ENCODE measurements around the gene CACNA2D4.

Gene CACNA2D4

DNA sequence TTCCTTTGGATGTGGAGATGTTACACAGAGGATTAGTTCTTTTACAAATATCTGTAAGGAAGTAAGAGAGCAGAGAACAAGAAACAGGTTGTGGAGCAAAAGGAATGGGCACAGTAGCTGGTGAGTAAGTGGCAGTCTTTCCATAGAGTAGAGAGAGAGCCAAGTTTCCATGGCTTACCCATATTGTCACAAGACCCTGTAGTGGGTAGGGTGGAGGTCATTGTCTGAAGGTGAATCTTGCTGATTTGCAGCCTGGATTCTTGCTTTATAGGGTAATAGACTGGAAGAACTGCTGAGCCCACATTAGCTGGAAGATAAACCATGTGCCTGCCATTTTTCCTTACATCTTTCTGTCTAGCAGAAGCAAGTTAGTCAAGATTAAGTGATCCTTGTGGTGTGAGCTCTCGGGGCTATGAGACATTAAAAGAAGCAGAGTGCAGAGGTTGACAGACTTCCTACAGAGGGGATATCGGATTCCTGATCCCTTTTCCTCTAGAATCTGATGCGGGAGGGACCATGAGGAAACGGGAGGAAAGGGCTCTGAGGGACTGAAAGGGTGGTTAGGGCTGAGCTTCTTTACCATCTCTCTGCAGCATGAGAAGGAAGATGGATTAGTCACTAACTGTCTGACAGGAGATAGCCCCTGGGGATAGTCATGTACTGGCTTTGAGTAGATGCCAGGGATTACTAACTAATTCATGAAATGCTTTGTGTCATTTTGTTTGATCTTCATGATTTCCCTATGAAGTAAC, 142.1 kb downstream of the CACNA2D4 start:
- no peak for DNase-seq (ENCODE audit: low spot score)

DNA sequence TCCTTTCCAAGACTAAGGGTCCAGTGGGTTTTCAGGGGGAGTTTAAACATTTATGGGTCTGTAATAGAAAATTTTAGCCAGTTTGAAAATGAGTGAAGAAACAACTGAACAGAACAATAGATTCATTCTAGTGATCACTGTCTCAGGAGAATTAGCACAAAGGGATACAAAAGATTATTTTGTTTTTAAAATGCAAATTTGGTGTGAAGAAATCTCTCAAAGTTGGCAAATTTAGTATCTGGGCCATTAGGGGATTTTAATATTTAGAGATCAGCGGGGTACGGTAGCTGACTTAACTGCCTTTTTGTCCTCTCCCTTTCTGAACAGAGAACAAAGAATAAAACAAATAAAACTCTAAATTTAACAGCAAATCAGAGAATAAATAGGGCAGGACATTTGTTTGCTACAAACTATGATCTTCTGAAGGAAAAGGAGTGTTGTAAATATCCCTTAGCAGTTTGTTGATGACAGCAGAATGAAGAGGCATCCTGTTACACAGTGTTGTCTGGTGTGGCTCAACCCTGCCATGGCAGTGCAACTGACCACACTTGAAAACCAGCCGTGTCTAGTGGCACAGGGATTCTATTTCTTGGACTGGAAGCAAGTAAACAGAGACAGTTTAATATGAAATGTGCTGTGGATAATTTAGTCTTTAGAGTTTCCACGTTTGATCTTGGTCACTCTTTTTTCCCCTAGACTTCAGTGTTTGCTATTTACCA, 144.4 kb downstream of the CACNA2D4 start:
- no peak for DNase-seq (ENCODE audit: low spot score)

DNA sequence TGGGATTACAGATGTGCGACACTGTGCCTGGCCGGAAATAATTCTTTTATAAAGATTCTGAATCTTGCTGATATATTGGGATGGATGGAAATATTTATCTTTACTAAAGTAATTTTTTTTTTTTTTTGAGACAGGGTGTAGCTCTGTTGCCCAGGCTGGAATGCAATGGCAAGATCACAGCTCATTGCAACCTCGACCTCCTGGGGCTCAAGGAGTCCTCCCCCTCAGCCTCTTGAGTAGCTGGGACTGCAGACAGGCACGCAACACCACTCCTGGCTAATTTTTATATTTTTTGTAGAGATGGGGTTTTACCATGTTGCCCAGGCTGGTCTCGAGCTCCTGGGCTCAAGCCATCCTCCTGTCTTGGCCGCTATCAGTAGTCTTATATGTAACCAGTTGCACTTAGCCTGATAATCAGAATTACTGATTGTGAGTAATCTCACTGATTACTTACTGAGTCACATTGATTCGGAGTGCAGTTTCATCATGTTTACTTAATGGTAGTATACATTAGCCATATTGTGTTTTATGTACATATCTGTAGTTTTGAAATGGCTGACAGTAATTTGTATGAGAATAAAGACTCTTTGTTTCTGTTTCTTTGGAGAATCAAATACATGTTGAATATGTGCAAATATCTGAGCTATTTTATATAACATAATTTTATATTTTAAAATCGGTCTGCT, 148.5 kb downstream of the CACNA2D4 start:
- DNase-seq (ENCODE audit: low spot score), result no peak

DNA sequence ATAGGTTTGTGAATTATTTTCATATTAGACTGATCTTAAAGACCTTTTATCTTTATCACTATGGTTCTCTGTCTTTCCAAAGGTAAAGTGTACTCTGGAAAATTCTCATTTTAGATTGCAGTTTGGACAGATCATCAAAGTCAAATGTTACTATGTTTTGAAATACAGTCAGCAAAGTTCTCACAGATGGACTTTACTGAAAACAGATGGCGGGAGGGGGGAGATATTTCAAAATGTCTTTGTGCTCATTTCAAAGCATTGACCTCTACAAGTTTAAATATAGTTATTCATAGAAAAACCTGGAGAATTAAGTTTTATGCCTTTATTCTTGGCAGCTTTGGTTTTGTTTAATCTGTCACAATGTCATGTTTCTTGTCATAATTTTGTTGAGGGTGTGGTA, 149.8 kb downstream of the CACNA2D4 start:
- DNase-seq (ENCODE audit: low spot score), result no peak

DNA sequence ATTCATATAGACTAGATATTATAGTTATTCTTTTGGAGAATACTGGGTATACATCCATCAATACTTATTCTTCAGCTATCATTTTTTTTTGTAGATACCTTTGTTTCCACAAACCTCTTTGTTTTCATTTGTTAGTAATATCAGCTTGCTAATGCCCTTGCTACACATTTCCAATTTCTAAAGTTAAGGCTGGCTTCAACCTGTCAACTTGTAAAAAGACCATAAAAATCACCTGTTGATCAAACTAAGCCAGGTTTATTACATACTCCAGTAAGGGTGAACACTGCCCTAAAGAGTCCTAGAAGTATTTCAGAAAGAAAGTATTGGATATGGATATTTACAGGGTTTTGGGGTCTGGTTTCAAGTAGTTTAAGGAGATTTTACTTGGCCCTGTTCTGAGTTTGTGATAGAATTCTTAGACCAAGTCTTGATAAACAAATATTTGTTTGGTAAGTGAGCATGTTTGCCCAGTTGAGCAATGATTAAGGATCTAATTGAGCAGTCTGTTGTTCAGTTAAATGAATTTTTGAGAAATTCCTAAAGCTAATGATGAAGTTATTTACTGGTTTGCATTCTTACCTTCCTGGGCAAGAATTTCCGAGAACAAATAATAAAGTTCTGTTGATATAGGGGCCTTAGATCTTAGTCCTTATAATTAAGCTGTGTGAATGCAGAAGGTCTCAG, 150.9 kb downstream of the CACNA2D4 start:
- DNase-seq (ENCODE audit: low spot score), result no peak

DNA sequence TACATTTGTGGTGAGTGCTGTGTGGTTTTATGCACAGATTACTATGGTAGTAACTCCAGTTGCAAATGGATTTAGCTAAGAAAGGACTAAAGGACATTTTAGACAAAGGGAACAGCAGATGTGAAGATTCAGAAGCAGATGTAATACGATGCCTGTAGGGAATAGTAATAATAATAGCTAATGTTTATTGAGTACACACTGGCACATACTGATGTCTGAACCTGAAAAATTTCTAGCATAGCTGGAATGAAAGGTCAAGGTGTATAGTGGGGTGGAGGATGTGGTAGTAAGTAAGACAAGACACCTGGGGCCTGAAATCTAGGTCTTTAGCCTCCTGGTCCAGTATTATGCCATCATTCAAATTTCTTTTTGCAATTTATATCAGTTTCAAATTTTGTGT, 152.3 kb downstream of the CACNA2D4 start:
- DNase-seq (ENCODE audit: low spot score), result no peak

DNA sequence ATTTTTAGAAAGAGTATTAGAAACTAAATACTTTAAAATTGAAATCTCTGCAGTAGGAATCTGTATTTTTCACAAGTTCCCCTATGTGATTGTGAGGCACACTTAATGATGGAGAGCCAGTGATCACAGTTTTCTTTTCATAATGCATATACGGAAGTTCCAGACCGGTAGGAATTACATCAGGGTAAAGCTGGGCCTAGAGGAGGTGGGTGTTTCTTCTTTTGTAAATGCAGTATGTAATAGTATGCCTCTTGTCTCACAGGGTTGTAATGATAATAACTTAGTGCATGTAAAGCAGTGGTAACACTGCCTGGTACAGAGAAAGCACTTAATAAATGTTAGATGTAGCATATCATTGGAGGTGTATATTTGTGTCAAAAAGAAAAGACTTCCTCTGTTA, 155.3 kb downstream of the CACNA2D4 start:
- DNase-seq (ENCODE audit: low spot score), result no peak

DNA sequence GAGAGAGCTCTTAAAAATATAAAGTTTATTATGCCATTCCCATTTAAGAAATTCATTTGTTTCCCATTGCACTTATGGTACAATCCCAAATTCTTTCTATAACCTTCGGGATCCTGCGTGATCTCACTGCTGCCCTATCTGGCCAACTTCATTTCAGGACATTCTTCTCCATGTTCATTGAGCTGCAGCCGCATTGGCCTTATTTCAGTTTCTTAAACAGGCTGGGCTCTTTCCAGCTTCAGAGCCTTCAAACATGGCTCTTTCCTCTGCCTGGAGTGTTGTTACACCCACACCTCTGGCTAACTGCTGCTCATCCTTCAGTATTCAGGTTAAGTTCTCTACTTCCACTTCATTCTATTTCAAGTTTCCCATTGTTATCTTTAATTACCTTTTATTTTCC, 156.6 kb downstream of the CACNA2D4 start:
- no peak for DNase-seq (ENCODE audit: low spot score)

DNA sequence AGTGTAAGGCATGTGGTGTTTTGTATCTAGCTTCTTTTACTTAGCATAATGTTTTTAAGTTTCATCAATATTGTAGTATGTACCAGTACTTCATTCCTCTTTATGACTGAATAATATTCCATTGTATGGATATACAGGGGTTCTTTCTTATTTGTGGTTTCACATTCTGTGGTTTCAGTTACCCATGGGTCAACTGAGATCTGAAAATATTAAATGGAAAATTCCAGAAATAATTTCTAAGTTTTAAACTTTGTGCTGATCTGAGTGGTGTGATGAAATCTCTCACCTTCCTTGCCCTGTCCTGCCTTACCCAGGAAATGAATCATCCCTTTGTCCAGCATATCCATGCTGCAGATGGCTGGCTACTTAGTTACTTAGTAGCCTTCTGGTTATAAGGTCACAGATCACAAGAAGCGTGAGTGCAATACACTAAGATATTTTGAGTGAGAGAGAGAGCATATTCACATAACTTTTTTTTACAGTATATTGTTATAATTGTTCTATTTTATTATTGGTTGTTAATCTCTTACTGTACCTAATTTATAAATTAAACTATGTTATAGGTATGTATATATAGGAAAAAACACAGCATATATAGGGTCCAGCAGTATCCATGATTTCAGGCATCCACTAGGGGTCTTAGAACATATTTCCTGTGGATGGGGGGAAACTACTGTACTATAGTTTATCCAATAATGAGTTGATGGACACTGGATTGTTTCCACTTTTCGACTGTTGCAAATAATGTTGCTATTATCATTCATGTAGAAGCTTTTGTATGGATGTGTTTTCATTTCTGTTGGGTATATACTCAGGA, 157.7 kb downstream of the CACNA2D4 start:
- no peak for DNase-seq (ENCODE audit: low spot score)

DNA sequence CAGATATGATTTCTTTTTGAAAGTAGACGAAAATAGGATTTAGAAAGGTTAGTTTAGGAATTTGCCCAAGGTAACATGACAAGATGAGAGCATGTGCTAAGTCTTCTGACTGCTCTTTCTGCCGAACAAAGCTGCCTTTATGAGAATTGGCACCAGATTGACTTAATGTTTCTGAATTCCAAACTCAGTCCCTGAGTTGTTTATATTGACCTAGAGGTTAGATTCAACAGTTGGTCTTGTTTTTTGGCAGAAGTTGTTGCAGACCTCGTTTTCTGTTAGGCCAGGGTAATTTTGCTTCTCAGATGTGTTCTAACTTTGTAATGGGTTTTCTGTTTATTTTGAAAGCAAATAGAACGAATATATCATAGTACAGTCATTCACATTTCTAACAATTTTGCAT, 159.6 kb downstream of the CACNA2D4 start:
- no peak for DNase-seq (ENCODE audit: low spot score)

DNA sequence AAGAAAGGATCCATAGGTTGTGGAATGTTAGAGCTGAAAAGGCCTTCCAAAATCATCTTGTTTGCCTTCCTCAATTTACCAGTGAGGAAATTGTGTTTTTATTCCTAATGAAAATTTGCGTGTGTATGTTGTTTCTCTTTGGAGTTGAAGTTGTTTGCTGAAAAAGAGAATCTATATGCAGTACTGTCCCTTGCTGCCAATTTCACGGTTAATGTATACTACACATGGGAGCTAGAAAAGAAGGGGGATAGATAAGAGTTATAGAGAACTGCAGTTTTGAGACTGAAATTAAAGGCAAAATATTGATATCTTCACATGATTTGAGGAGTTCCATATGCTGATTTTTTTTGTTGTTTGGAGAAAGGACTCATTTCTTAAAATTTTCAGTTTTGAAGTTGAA, 160.1 kb downstream of the CACNA2D4 start:
- no peak for DNase-seq (ENCODE audit: low spot score)

DNA sequence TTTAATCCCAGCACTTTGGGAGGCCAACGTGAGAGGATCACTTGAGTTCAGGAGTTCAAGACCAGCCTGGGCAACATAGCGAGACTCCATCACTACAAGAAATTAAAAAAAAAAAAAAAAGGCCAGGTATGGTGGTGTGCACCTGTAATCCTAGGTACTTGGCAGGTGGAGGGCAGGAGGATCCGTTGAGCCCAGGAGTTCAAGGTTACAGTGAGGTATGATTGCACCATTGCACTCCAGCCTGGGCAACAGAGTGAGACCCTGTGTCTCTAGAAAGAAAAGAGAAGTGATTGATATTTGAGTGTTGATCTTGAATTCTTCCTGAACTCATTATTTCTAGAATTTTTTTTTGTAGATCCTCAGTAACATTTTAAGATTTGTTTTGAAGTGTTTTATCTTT, 168.2 kb downstream of the CACNA2D4 start:
- DNase-seq (ENCODE audit: low spot score), result no peak

DNA sequence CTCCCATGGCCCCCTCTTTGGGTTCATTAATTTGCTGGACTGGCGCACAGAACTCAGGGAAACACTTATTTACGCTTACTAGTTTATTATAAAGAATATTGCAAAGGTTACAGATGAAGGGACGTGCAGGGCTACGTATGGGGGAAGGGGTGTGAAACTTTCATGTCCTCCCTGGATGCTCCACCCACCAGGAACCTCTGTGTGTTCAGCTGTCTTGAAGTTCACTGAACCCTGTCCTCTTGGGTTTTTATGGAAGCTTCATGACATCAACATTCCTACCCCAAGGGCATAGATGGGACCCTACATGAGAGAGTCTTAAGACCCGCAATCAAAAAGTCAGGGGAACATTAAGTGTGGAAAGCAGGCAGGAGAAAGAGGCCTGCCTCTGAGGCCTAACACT, 169.4 kb downstream of the CACNA2D4 start:
- no peak for DNase-seq (ENCODE audit: low spot score)

DNA sequence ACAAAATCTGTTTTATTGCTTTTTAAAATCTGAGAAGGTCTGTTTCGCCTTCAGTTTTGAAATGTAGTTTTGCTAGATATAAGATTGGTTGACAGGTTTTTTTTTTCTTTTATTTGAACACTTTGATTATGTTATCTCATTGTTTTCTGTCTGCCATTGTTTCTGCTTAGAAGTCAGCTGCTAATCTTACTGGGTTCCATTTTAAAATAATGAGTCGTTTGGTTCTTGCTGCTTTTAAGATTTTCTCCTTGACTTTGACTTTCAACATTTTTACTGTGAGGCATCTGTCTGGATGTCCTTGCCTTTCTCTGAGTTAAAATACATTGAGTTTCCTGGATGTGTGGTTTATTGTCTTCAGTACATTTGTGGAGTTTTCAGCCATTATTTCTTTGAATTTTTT, 170.8 kb downstream of the CACNA2D4 start:
- no peak for DNase-seq (ENCODE audit: low spot score)

DNA sequence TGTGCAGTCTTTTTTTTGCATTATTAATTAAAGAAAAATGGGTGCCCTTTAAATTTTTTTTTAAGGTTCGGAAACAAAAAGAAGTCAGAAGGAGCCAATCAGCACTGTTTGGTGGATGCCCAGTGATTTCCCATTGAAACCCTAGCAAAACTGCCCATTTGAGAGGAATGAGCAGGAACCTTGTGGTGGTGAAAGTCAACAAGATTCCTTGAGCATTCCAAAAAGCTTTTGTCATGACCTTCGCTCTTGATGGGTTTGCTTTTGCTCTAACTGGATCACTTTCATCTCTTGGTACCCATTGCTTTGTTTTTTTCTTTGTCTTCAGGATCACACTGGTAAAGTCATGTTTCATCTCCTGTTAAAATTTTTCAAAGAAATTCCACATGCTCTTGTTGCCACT, 173.5 kb downstream of the CACNA2D4 start:
- no peak for DNase-seq (ENCODE audit: low spot score)

Measured in NAMALWA (cell line).